ENCODE measurements around the gene BSX.

The BSX gene

GRCh38 chr11:122938557-122938956, 43.1 kb downstream of the BSX start:
- H3K36me3 ChIP-seq (ENCODE audit: control insufficient read depth, insufficient read depth, low read length): no peaks in the 10 kb centered on the region
- no peak overlapping the region for H3K27ac ChIP-seq (ENCODE audit: low read depth, low read length)
- H3K9ac ChIP-seq (ENCODE audit: low read length): no peak overlapping the region
- no peaks in the 10 kb centered on the region for H3K4me1 ChIP-seq (ENCODE audit: control insufficient read depth, insufficient read depth, low read length)
- H3K4me3 ChIP-seq (ENCODE audit: low read depth, low read length): no peak overlapping the region
- H3K27me3 ChIP-seq (ENCODE audit: control insufficient read depth, insufficient read depth, low read length): no peaks in the 10 kb centered on the region
- no peaks in the 10 kb centered on the region for H3K9me3 ChIP-seq (ENCODE audit: control insufficient read depth, insufficient read depth, low read depth, low read length)

- Histone ChIP-seq H3K36me3 (ENCODE audit: control insufficient read depth, insufficient read depth, low read length) (no peaks in the 10 kb centered on the region), H3K4me1 (ENCODE audit: control insufficient read depth, insufficient read depth, low read length) (no peaks in the 10 kb centered on the region), H3K9ac (ENCODE audit: low read length) (no peak overlapping the region), H3K4me3 (ENCODE audit: low read depth, low read length) (no peak overlapping the region), H3K27me3 (ENCODE audit: control insufficient read depth, insufficient read depth, low read length) (no peaks in the 10 kb centered on the region), H3K27ac (ENCODE audit: low read depth, low read length) (no peak overlapping the region), H3K9me3 (ENCODE audit: control insufficient read depth, insufficient read depth, low read depth, low read length) (no peaks in the 10 kb centered on the region)
These were observed 43.7 kb downstream of the BSX start for GRCh38 chr11:122937983-122938382.

- Histone ChIP-seq H3K36me3 (ENCODE audit: control insufficient read depth, insufficient read depth, low read length) (no peaks in the 10 kb centered on the region), H3K9me3 (ENCODE audit: control insufficient read depth, insufficient read depth, low read depth, low read length) (no peaks in the 10 kb centered on the region), H3K4me3 (ENCODE audit: low read depth, low read length) (no peak overlapping the region), H3K27ac (ENCODE audit: low read depth, low read length) (no peak overlapping the region), H3K27me3 (ENCODE audit: control insufficient read depth, insufficient read depth, low read length) (no peaks in the 10 kb centered on the region), H3K4me1 (ENCODE audit: control insufficient read depth, insufficient read depth, low read length) (no peaks in the 10 kb centered on the region), H3K9ac (ENCODE audit: low read length) (no peak overlapping the region)
These were observed 48.2 kb downstream of the BSX start for GRCh38 chr11:122933416-122933815.

- no peaks in the 10 kb centered on the region for H3K9me3 ChIP-seq (ENCODE audit: control insufficient read depth, insufficient read depth, low read depth, low read length)
- H3K36me3 ChIP-seq (ENCODE audit: control insufficient read depth, insufficient read depth, low read length): no peaks in the 10 kb centered on the region
- no peaks in the 10 kb centered on the region for H3K27me3 ChIP-seq (ENCODE audit: control insufficient read depth, insufficient read depth, low read length)
- H3K27ac ChIP-seq (ENCODE audit: low read depth, low read length): no peak overlapping the region
- H3K4me1 ChIP-seq (ENCODE audit: control insufficient read depth, insufficient read depth, low read length): no peaks in the 10 kb centered on the region
- H3K9ac ChIP-seq (ENCODE audit: low read length): no peak overlapping the region
- H3K4me3 ChIP-seq (ENCODE audit: low read depth, low read length): no peak overlapping the region
These were observed 50.1 kb downstream of the BSX start for GRCh38 chr11:122931510-122931909.
